ENCODE measurements around the gene RNF40. TPM values are rescaled to one million over a fixed set of nuclear protein-coding genes. Genes with fewer than 3 reads are reported as not detected.

Gene RNF40
- total RNA-seq, 2 donors from 2014 or later: 44.9 to 79.8 TPM

- Histone ChIP-seq H3K4me3 (no peak overlapping the region), H3K27ac (no peak overlapping the region), H3K4me1 (peaks cover 19% of the 10 kb centered on the region), H3K27me3 (no peaks in the 10 kb centered on the region), H3K36me3 (replicated peaks in 1 of 2; ENCODE audit: insufficient read depth in 1 of 2, low read depth in 2 of 2) (peaks cover 0 to 7% of the 10 kb centered on the region in 2 donors), H3K9me3 (no peaks in the 10 kb centered on the region)
- 87 to 91% methylated on average over 5 to 6 of the region's 6 CpGs for WGBS, 2 donors
- TF ChIP-seq POLR2A (IDR thresholded peaks at IDR 0.05) (no peak), CTCF (IDR thresholded peaks at IDR 0.05) (no peak)
- DNase-seq: no peak
- ATAC-seq: no peak
- intact Hi-C loops (cut with DNase I): no loop called here
Observed at GRCh38 chr16:30779596-30779995, 17.5 kb downstream of the RNF40 start.

GRCh38 chr16:30780021-30780420 lies 17.9 kb downstream of the RNF40 start:
- ATAC-seq: no peak
- TF ChIP-seq CTCF (IDR thresholded peaks at IDR 0.05) (no peak), POLR2A (IDR thresholded peaks at IDR 0.05) (no peak)
- 94 to 95% methylated on average over 3 of the region's 3 CpGs for WGBS, 2 donors
- intact Hi-C loops (cut with DNase I): no loop called here
- H3K36me3 ChIP-seq (replicated peaks in 1 of 2; ENCODE audit: insufficient read depth in 1 of 2, low read depth in 2 of 2): peaks cover 0 to 7% of the 10 kb centered on the region in 2 donors
- H3K9me3 ChIP-seq: no peaks in the 10 kb centered on the region
- no peaks in the 10 kb centered on the region for H3K27me3 ChIP-seq
- no peak for DNase-seq
- peaks cover 16% of the 10 kb centered on the region for H3K4me1 ChIP-seq
- no peak overlapping the region for H3K4me3 ChIP-seq
- no peak overlapping the region for H3K27ac ChIP-seq

- H3K36me3 ChIP-seq (replicated peaks in 1 of 2; ENCODE audit: insufficient read depth in 1 of 2, low read depth in 2 of 2): peaks cover 0 to 7% of the 10 kb centered on the region in 2 donors
- peaks cover 18% of the 10 kb centered on the region for H3K4me1 ChIP-seq
- no peaks in the 10 kb centered on the region for H3K27me3 ChIP-seq
- 59 to 78% methylated on average over 4 of the region's 4 CpGs for WGBS, 2 donors
- TF ChIP-seq CTCF (IDR thresholded peaks at IDR 0.05) (no peak), POLR2A (IDR thresholded peaks at IDR 0.05) (no peak)
- intact Hi-C loops (cut with DNase I): no loop called here
- ATAC-seq (no peak), DNase-seq (no peak)
- H3K27ac ChIP-seq: no peak overlapping the region
- H3K4me3 ChIP-seq: no peak overlapping the region
- H3K9me3 ChIP-seq: no peaks in the 10 kb centered on the region
Observed at GRCh38 chr16:30780549-30780948, 18.4 kb downstream of the RNF40 start.

GRCh38 chr16:30782486-30783279 lies 20.6 kb downstream of the RNF40 start:
- WGBS, 2 donors: 92 to 95% methylated on average over 39 to 46 of the region's 63 CpGs
- H3K36me3 ChIP-seq (replicated peaks in 1 of 2; ENCODE audit: insufficient read depth in 1 of 2, low read depth in 2 of 2): peaks cover 0 to 7% of the 10 kb centered on the region in 2 donors
- peaks cover 16% of the 10 kb centered on the region for H3K4me1 ChIP-seq
- ATAC-seq: no peak
- intact Hi-C loops (cut with DNase I): no loop called here
- H3K4me3 ChIP-seq: no peak overlapping the region
- H3K9me3 ChIP-seq: no peaks in the 10 kb centered on the region
- DNase-seq: no peak
- TF ChIP-seq POLR2A (IDR thresholded peaks at IDR 0.05): no peak
- TF ChIP-seq CTCF (IDR thresholded peaks at IDR 0.05): no peak
- H3K27ac ChIP-seq: no peak overlapping the region
- no peaks in the 10 kb centered on the region for H3K27me3 ChIP-seq
